ENCODE data around the gene NT5DC4.

GRCh38 chr2:112687522-112687921 is 33.3 kb upstream of the NT5DC4 start:
- no peak for TF ChIP-seq CTCF (IDR thresholded peaks at IDR 0.05)
- no peak for TF ChIP-seq POLR2A (IDR thresholded peaks at IDR 0.05)

Data from testis (tissue), 2 donors.